HG03442 (cell line): Measurements from ENCODE around the gene ARMC5.
A peak's percentile ranks its signal among the peaks of the same experiment; 100 is the strongest.
"Not testable (repeated sequence)": the region's sequence is repeated elsewhere in the genome, so short reads cannot be mapped to it uniquely, and the experiment has no call there.

ENCODE experiments used
- ATAC-seq: cut with Tn5 transposase; IDR thresholded peaks from one replicate; pipeline ENCODE4 v1.9.1; 2021; ENCODE audit warnings: mild to moderate bottlenecking, moderate library complexity; ENCODE audit not compliant: unreplicated experiment

Gene ARMC5

DNA sequence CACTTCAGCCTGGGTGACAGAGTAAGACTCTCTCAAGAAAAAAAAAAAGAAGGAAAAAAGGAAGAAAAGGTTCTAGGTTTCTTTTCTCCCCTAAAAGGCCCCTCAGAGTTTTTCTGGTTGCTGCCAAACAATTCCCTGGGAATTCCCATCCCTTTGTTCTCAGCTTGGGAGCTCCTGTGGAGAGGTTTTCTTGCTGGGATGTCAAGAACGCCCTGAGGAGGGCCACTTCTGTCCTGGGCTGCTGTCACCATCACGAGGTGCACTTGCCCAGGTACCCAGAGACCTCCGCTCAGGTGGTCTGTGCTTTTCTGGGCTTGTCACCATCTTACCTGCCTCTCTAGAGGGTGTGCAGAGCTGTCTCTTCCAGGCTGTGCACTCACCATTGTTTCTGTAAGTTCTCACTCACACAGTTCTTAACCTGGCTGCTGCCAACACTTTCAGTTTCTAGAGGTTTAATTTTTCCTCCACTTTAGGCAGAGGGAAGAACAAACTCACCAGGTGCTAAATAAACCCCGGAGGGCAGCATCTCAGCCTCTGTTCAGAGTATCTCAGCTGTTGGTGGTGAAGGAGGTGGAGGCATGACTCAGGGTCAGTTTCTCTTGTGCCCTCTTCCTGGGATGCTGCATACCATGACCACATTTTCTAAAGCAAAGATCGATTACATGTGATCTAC lies 28.8 kb upstream of the ARMC5 start:
- ATAC-seq, result no peak

DNA sequence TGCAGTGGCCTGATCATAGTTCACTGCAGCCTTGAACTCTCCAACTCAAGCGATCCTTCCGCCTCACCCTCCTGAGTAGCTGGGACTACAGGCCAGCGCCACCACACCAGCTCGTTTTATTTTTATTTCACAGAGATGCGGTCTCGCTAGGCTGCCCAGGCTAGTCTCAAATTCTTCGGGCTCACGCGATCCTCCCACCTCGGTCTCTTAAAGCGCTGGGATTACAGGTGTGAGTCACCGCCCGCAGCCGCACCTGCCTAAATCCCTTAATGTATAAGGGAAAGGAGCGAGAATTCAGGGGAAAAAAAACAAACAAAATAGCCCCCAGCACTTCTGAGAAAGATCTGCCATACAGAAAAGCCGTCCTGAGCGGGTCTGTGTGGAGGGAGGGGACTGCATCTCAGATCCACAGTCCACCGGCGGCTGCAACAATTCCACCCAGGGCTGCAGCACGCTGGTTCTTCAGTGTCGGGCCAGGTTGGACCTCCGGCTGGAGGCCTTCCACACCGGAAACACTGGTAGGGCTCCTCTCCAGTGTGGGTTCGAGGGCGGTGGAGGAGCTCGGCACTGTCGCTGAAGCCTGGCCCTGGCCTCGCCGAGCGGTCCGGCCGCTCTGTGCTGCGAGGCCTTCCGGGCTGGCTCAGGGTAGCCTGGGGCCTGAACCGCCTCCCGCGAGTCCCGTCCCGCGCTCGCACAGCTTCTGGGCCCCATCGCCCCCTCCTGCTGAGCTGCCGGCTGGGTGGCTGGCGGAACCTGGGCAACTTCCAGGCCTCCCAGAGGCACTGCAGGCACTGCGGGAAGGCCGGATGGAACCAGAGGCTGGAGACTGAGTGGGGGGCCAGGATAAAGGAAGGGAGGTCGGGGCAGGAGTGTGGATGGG lies 23.7 kb upstream of the ARMC5 start:
- no peak for ATAC-seq

DNA sequence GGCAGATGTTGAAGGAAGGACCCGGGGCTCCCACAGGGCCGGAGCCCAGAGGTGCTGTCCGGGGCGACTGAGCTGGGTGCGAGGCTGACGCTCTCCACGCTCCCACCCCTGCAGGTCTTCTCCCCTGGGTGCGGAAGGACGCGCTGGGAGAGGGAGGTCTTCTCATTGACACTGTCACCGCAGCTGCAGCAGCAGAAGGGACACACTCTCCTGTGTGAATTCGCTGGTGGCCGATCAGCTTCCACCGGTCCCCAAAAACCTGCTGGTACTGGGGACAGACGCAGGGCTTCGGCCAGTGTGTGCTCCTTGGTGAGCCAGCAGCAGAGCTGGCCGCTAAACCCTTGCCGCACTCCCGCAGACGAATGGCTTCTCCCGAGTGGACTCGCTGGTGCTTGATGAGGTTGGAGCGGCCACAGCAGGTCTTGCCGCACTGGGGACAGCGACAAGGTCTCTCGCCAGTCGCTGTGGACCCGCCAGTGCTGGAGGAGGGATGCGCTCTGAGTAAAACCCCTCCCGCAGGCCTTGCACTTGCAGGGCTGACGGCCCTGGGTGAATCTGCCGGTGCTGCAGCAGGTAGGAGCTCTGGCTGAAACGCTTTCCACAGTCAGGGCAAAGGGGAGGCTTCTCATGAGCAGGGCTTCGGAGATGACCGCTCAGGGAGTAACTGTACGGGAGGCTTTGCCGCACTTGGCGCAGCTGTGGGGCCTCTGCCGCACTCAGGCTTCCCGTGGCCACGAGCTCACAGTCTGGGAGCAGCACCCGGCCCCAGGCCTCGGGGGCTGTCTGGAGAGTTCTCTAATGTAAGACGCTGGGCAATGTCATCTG lies 22.9 kb upstream of the ARMC5 start:
- ATAC-seq, result no peak

DNA sequence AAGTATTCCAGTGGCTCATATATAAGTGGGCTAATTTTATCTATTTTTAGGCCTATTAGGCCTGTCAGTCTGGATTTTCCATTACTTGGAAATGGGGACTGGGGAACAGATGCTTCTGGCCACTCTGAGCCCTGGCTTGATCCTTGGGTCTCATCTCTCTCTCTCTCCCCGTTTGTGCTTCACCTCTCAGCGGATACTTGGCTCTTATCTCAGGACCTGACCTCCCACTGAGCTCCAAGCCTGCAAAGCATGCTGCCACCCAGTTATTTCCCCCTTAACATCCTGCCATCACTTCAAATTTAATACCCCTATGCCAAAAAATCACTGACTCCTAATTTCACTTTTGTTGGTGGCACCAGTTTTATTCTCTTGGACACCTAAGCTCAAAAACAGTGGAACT lies 20.9 kb upstream of the ARMC5 start:
- no peak for ATAC-seq

DNA sequence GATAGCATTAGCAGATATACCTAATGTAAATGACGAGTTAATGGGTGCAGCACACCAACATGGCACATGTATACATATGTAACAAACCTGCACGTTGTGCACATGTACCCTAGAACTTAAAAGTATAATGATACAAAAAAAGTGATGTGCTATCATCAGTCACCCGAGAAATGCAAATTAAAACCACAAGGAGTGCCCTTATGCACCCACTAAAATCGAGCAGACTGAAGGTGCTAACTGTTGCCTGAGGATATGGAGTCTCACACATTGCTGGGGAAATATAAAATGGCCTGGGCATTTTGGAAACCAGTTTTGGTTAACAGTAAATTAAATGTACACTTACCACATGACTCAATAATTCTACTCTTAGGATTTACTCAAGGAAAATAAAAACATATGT lies 20.3 kb upstream of the ARMC5 start:
- not testable (repeated sequence) for ATAC-seq

DNA sequence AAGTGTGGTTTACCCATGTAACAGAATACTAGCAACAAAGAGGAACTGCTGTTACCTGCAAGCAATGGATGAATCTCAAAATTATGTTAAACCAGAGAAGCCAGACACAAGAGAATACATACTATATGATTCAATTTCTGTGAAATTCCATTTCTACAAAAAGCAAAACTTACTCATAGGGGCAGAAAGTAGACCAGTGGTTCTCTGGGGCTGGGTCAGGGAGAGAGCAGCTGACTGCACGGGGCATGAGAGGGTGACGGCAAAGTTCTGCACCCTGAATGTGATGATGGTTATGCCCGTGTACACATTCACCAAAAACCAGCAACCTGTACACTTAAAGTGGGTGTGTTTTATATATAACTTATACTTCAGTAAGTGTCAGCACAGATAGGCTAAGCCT lies 19.8 kb upstream of the ARMC5 start:
- ATAC-seq, result no peak

DNA sequence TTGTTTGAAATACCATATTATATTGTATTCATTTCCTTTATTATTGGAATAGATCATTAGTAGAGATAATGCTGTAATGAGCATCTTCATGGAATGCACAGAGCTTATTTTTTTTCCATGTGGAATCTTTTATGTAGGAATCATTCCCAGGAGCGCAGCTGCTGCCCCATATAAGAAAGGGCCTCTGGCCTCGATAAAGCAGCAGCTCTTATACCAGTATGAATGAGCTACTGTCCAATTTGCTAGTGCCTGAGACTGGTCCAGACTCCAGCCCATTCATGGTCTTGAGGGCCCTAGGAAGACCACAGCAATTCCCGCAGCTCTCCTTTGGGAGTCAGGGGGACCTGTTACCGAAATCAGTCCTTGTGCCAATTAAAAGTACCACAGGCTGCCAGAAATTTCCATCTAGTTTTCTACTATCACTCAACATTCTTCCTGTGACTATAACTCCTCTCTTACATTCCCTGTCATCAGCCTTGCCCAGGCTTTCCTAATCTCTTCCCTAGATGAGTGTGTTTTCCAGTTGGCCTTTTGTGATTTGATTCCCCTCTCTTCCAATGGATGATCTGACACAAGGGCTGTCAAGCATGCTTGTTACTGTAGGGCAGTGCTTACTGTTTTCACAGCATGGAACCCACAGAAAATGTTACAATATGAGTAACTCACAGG lies 18.7 kb upstream of the ARMC5 start:
- no peak for ATAC-seq

DNA sequence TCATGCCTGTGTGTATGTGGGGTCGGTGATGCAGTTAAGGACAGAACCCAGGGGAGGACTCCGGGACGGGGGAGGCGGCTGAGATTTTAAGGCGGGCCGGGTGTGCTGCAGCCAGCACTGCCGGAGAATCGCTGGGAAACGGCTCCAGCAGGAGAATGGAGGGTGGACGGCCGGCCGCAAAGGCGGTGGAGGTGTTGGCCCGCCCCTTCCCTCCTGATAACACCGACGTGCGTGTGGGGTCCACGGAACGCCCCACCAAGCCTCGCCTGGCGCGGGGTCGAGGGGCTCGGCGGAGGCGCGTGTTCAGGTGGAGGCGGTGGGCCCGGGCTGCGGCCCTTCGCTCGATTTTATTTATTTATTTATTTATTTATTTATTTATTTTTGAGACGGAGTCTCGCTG lies 17.3 kb upstream of the ARMC5 start:
- ATAC-seq, result no peak

DNA sequence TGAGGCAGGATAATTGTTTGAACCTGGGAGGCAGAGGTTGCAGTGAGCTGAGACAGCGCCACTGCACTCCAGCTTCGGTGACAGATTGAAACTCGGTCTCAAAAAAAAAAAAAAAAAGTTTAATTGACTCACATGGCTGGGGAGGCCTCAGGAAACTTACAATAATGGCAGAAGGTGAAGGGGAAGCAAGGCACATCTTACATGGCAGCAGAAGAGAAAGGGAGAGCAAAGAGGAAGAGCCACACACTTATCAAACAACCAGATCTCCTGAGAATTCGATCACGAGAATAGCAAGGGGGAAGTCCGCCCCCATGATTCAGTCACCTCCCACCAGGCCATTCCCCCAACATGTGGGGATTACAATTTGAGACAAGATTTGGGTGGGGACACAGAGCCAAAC lies 13.4 kb upstream of the ARMC5 start:
- ATAC-seq, result not testable (repeated sequence)

DNA sequence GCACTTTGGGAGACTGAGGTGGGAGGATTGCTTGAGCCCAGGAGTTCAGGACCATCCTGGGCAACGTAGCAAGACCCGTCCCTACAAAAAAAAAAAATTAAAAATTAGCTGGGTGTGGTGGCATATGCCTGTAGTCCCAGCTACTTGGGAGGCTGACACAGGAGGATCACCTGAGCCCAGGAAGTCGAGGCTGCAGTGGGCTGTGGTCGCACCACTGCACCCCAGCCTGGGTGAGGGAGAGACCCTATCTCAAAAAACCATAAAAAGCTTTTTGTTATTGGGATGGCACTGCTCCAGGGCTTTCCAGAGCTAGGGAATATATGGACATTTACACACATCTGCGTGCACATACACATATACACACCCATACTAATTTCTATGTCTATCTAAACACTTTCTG lies 8.1 kb upstream of the ARMC5 start:
- no peak for ATAC-seq

DNA sequence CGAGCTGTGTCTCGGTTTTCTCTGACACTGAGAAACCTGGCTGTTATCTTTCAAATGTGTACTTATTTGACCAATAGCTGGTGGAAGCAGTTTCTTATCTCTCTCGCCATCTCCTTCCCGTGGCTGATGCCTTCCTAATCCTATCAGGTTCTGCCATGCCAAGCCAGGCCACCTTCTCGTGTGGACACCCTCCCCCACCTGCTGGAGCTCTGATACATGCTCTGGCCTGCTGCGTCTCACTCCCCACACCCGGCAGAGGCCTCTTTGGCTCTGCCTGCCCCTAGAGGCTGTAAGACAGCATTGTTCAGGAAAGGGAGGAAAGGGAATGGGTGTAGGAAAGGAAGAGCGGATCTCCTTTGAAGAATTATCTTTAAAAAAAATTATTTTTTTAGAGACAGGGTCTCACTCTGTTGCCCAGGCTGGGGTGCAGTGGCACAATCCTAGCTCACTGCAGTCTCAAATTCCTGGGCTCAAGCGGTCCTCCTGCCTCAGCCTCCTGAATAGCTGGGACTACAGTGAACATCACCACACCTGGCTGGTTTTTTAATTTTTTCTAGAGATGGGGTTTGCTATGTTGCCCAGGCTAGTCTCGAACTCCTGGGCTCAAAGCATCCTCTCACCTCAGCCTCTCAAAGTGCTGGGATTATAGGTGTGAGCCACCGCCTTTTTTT lies 7.5 kb upstream of the ARMC5 start:
- ATAC-seq, result peak; percentile 45

DNA sequence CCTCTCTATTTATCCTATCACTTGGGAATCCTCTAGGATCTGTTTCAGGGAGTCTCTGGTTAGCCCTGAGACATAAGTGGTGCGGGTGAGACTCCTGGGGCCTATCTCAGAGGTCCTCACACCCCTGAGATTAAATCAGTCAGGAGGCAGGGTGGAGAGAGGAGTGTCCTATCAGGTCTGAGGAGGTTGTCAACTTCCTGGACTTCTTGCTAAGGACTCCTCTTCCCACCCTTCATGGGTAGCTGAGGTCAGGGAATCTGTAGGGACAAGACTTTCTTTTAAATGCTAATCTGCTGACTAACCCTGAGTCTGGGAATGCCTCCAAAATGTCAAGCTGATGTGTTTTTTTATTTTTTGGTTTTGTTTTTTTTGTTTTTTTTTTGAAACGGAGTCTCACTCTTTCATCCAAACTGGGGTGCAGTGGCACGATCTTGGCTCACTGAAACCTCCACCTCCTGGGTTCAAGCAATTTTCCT lies 6.6 kb upstream of the ARMC5 start:
- ATAC-seq, result no peak

DNA sequence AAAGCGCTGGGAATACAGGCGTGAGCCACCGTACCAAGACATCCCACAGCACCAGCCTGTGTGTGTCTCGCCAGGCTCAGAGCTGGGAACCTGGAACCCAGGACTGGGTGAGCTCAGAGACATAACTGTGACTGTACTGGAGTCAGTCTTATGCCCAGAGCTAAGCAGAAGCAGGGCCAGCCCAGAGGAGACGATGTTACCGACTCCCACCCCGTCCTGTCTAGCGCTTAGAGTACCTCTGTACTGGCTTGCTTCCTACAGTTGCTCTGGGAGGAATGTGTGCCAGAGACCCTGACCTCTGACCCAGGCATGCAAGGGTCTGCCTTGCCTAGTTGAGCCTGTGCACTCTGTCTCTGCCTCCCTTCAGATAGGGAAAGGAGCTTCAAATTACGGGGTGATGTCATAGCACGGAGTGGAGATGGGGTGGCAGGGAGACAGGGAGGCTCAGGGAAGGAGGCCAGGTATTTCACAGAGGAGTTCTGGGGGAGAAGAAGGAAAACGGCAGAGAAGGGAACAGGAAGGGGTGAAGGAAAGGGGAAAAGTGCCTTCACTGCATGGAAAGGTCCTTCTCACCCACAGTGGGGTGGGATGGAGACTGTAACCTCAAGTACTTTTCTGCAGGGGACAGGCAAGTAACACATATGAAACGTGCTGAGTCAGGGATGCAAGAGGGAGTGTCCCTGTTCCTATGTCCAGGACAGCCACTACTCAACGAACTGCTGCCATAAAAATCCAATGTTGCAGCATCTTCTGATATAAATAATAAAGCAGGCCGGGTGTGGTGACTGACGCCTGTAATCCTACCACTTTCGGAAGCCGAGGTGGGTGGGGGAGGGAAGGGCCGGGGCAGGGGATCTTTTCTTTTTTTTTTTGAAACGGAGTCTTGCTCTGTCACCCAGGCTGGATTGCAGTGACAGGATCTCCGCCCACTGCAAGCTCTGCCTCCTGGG lies 5.8 kb upstream of the ARMC5 start:
- ATAC-seq, result no peak

DNA sequence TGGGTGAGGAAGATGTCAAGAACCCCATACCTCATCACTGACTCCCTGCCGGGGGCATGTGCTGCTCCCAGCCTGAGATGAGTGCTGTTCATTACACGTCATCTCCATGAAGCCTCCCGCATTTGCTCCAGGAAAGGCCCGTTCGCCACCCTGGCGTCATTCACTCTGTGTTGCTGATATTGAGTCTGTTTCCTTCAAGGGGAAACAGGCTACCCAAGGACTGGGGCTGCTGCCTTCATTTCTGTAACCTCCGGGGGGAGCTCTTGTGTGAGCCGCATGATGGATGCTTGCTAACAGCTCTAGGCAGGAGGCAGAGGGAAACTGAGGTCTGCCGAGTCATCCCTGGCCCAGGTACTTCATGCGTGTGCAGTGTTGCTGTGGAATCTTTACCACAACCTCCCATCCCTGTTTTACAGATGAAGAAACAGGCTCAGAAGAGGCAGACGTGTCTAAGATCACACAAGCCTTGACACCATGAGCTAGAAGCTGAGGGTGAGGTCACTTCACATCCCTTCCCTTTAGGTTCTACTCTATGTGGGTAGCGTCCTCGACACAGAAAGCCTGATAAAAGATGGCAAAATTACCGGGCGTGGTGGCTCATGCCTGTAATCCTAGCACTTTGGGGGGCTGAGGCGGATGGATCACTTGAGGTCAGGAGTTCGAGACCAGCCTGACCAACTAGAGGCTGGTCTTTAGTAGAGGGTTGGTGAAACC lies 3.5 kb upstream of the ARMC5 start:
- ATAC-seq, result no peak

DNA sequence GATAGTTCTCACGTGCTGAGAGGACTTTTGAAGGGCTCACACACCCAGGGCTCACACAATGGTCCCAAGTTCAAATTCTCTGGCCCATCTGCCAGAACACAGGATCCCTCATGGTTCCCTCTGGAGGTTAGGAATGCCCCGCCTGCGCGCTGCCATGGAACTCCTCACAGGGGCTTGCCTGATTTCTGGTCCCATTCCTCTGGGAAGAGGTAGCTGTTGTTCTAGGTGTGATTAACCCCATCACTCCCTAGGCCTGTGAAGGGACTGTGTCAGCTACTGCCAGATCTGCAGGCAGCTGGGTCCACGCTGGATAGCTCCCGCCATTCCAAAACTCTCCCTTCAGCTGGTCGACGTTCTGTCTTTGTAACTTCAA lies 2.3 kb upstream of the ARMC5 start:
- ATAC-seq, result no peak

DNA sequence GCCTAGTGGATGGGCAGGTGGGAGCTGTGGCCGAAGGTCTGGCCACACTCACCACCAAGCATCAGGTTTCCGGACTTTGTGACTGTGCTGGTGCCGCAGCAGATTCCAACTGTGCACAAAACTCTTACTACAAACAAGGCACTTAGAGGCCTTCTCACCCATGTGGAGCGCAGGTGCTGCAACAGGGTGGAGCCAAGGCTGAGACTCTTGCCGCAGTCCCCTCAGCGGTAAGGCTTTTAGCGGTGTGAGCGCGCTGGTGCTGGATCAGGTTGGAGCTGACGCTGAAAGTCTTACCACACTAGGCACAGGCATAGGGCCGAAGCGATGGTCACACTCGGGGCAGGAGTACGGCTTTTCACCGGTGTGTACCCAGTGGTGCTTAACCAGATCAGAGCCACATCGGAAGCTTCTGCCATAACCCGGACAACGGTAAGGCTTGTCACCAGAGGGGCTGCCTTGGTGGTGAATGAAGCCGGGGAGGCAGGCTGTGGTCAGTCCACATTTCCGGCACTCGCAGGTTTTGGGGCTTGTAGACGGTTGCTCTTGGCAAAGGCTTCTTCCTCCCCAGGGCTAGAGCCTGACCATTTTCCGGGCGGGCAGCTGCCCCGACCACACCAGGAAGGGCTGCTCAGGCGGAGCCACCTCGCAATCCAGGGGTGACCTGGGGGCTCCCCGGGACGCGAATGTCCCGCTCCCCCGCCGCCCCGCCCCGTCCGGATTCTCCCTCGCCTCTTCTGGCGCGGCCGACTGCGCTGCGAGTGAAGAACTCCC lies 1.0 kb upstream of the ARMC5 start:
- peak; percentile 6 for ATAC-seq

DNA sequence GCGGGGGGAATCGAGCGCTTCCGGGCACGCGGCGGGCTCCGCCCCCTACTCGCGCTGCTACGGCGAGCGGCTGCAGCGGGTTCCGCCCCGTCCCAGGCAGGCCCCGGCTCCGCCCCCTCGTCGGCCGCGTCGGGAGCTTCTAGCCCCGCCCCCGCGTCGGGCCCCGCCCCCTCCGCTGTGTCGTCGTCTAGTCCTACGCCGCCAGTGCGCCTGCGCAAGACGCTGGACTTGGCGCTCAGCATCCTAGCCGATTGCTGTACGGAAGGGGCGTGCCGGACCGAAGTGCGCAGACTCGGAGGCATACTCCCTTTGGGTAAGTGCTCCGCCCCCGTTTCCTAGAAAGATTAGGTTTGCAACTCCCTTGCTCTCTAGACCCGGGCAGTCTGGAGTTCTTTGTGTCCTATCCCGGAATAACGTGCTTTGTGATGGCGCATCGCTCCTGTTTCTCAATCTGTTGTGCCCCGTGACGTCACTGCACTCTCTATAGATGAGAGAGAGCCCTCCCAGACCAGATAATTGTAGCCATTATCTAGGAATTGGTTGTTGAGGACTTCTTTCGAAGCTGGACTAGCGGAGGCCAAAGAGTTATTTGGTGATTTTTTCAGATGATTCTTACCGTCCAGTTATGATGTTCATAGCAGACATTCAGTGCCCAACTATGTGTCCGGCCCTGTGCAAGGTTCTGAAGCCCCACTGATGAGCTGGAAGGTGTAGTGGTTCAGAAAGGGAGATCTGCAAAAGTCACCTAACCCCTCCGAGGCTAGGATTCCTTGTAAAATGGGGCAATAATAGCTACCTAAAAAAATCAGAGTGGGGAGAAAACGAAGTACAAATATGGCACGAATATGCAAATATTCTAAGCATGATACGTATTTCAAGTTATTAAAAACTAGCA lies 633 bp downstream of the ARMC5 start:
- ATAC-seq, result peak; percentile 65
